ENCODE data around the gene OR11H6.
"Not testable (repeated sequence)": the region's sequence is repeated elsewhere in the genome, so short reads cannot be mapped to it uniquely, and the experiment has no call there.

Gene OR11H6

DNA sequence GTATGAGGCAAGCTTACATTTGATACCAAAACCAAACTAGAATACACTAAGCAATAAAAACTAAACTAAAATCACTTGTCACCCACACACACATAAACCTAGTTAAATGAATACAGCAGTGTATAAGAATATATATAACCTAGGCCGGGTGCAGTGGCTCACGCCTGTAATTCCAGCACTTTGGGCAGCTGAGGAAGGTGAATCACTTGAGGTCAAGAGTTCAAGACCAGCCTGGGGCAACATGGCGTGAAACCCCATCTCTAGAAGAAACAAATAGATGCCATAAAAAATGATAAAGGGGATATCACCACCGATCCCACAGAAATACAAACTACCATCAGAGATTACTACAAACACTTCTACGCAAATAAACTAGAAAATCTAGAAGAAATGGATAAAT lies 40.9 kb downstream of the OR11H6 start:
- DNase-seq (ENCODE audit: low spot score): not testable (repeated sequence)

DNA sequence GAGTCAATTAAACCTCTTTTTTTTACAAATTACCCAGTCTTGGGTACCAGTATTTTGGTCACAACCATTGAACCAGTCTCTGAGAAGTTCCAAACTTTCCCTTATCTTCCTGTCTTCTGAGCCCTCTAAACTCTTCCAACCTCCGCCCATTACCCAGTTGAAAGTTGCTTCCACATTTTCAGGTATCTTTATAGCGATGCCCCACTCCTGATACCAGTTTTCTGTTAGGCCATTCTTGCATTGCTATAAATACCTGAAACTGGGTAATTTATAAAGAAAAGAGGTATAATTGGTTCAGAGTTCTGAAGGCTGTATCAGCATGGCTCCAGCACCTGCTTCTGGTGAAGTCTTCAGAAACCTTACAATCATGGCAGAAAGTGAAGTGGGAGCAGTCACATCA lies 50.6 kb downstream of the OR11H6 start:
- no peak for DNase-seq (ENCODE audit: low spot score)

Data from HuH-7 (cell line).